HuH-7 (cell line): ENCODE results near the gene ACOT8.
A peak's percentile ranks its signal among the peaks of the same experiment; 100 is the strongest.
"Not testable (repeated sequence)": the region's sequence is repeated elsewhere in the genome, so short reads cannot be mapped to it uniquely, and the experiment has no call there.

Source experiments
- DNase-seq: peaks from one replicate; pipeline ENCODE4 v3.0.0; 2011; ENCODE audit warnings: low spot score

The ACOT8 gene

DNA sequence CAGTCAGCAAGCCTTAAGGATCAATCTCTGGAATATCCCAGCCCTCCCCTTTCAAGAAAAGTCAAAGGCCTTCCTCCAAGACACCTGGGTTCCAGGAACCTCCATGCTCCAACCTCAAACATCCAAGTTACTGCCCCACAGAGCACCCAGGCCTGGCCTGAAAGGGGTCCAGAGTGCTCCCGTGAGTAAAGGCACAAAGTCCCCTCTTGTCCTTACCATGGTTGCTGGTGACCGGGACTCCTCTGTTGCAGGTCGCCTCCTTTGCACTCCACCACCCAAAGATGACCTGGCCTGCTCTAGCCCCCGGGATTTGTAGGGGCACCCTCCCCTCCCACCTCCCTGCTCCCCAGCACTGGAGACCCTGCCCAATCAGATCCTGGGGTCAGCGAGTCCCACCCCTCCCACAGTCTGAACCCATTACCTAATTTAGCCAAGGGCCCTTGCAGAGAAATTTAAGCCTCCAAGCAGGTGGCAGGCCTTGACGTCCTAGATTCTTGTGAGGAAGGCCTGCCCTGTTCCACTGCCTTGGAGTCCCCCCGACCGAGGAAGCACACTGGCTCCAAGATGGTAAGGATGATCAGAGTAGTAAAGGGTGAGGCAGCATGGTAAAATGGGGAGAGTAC lies 30.1 kb downstream of the ACOT8 start, which contains the start of gene TNNC2:
Gene TNNC2 (minus strand): TSS at position 283 of the 623 bp plus-strand sequence. CDS start 64 bp downstream, at position 219.
- no peak for DNase-seq

DNA sequence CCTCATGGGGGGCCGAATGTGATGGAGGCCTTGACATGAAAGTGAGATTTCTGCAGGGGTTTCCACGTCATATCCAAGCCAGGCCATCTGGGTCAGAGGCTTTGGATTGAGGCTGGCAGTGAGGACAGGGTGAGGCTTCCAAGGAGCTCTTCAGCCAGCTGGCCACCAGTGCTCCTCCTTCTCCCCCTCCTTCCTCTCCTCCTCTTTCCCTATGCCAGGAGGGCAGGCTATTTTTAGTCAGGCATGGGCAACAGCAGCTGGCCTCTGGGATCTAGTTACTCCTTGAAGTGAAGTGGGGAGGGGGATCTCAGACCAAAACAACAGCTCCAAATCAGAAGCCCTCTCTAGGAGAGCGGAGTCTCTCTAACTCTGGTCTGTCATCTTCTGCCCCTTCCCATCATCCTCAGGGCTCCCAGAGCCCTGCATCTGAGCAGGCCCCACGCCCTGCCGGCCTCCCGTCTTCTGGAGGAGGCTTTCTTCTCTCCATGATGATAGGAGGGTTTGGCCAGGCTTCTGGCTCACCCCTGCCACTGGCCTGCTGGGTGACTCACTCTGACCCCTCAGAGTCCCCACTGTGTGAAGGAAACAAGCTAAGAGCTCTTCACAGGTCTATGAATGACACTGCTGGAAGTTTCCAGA lies 30.7 kb downstream of the ACOT8 start:
- DNase-seq: no peak

DNA sequence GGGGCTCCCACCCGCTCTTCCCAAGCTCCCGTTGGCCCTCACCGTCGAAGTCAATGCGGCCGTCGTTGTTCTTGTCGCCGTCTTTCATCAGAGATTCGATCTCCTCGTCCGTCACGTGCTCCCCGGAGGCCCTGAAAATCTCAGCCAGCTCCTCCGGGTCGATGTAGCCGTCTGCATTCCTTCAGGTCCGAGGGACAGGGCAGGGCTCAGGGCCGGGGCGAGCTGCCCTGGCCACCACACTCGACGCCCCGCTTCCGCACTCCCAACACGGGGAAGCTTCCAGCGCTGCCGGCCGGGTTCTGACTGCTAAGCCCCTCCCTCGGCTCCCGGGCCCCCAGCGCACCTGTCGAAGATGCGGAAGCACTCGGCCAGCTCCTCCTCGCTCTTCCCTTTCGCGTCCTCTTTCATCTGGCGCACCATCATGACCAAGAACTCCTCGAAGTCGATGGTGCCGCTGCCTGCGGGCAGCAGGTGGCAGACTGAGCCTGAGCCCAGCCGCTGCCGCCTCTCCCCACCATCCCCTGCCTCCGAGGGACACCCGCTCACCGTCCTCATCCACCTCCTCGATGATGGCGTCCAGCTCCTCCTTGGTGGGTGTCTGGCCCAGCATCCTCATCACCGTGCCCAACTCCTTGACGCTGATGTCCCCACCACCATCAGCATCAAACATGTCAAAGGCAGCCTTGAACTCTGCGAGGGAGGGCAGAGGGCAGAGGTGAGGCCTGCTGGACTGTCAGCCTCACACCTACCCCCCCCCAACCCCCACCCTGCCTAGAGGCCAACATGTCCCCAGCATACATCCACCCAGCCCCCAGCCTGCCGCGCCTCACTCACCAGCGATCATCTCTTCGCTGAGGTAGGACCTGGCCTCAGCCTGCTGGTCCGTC lies 33.0 kb downstream of the ACOT8 start:
- DNase-seq: no peak

DNA sequence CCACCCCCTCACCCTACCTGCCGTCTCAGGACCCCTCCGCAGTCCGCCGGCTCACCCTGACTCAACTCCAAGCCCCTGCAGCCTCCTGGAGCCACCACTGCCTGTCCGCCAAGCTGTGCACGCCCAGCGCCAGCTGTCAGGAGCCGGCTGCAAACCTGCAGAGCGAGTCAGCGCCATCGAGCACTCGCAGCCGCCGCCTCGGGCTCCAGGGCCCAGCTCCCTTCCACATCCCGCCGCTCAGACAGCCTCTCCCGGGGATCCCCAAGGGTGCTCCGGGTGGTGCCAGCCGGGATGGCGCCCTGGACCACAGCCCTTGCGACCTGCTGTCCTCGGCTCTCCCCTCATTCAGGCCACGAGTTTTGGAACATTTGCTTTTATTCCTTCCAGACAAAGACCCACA lies 34.3 kb downstream of the ACOT8 start:
- no peak for DNase-seq

DNA sequence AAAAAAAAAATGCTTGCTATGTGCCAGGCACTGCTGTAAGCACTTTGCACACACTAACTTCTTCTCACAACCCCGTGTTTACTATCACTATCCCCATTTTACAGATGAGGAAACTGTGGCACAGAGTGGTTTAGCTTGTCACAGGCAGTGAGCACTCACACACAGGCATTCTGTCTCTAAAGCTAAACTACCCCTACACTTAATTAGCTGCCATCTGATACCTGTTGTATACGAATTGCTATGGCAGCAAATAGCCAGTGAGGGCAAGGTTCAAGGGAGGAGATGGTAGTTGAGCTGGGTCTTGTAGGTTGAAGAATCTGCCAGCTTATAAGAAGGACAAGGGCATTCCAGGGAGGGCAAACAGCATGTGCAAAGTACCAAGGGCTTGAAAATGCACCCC lies 35.2 kb downstream of the ACOT8 start:
- peak; percentile 56 for DNase-seq

DNA sequence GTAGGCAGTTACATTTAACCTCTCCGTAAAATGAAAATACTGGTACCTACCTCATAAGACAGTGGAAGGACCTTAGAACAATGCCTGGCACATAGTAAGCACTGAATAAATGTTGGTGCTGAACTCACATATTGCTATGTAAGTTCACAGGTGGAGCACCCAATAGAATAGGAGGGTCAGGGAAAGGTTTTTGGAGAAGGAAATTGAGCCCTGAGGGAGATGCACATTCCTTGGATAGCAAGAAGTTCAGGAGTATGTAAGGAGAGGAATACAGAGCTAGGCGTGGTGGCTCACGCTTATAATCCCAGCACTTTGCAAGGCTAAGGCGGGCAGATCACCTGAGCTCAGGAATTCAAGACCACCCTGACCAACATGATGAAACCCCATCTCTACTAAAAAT lies 37.7 kb downstream of the ACOT8 start:
- no peak for DNase-seq

DNA sequence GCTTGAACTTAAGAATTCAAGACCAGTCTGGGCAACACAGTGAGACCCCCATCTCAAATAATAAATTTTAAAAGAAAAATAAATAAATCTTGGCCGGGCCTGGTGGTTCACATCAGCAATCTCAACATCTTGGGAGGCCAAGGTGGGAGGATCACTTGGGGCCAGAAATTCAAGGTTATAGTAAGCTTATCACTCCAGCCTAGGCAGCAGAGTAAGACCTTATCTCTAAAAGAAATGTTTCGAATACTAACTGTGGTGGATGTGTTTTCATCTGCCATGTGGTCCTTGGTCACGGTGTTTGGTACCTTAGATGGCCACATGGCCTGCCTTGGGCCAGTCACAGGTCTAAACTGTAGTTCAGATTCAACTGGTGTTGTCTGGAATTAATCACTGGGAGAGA lies 39.0 kb downstream of the ACOT8 start:
- DNase-seq: no peak

DNA sequence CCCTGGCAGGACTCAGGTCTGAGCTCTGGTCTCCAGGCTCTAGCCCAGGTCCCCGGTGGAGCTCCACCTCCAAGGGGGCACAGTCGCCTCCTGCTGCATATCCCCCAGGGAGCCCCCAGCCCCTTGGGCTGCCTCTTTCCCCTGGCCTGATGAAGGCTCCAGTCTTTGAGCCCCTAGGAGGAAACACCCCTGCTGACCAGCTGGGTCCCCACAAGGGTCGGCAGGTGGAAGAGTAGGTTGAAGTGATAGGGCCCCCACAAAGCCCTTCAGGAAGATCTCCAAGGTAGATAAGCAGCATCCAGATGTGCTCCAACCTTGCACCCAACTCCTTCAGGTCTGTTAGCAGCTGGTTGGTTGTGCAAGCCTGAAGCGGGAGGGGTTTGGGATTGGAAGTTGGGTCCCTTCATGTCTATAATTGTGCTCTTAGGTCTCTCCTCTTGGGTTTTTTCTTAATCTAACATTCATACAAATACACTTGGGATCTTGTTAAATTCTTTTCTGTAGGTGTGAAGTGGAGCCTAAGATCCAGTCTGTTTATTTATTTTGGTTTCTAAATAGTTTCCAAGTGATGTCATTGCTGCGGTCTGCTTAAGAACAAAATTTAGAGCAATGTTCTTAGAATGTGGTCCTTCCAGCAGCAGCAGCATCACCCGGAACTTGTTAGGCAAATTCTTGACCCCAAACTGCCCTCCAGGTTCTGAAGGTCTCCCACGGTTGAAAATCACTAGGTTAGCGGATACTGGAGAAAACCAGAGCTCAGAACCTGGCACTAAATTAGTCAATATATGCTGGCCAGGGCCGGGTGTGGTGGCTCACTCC lies 39.6 kb downstream of the ACOT8 start:
- no peak for DNase-seq

DNA sequence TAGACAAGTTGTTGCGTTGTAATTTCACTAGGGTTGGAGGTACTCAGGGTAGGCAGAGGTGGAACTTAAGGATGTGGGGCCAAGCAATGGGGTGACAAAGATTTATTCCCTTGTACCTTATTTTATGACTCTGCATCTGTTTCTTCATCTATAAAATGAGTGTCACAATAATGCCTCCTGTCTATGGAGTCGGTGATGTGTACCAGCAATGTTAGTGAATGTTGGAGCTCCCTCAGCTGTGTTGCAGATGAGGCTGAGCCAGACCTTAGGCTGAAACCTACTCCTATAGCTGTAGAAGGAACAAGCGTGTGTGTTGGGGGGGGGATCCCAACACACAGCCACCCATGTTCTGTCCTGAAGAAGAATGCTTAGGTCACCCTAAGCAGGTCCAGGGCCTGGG lies 40.2 kb downstream of the ACOT8 start:
- no peak for DNase-seq

DNA sequence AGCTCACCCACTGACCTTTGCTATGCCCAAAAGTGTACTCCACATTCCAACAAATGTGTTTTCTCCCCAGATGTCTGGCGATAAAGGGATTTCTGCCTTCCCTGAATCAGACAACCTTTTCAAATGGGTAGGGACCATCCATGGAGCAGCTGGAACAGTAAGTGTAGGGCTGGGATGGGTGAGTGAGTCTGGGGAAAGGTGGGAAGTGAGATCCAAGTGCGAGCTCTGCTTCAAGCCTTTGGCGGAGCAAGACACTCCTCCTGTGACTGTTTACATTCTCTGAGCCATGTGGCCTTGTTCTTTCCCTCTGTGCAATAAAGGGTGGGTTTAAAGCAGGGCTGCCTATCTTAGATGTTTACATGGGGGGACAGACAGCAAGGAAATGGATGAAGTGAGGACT lies 42.9 kb downstream of the ACOT8 start:
- DNase-seq: no peak

DNA sequence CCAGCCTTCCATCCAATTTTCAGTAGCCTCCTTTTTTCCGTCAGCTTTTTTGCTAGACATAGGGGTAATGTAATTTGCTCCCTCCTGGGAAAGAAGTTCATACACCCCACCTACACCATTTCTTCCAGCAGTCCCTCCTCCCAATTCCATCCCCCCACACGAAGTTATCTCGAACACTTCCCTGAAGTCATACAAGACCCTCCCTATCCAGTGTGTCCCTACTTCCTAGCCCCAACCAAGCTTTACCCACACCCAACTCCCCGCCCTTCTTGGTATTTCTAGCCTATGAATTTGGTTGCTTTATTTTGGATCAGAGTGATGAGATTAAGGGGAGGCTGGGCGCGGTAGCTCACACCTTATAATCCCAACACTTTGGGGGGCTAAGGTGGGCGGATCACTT lies 43.7 kb downstream of the ACOT8 start:
- DNase-seq: no peak

DNA sequence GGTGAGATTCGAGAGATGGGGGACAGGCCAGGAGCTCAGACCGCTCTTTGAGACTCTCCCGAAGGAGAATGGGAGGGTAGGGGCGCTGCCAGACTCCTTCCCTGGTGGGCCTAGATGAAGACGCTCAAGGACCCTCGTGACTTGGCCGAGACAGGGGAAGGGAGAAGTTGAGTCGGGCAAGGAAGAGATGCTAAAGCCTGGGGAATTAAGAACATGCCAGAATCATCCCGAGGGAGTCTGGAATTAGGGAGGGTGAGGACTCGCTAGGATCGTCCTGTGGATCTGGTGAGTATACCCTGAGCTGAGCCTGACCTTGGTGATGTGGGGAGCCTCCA lies 44.2 kb downstream of the ACOT8 start:
- DNase-seq: no peak

DNA sequence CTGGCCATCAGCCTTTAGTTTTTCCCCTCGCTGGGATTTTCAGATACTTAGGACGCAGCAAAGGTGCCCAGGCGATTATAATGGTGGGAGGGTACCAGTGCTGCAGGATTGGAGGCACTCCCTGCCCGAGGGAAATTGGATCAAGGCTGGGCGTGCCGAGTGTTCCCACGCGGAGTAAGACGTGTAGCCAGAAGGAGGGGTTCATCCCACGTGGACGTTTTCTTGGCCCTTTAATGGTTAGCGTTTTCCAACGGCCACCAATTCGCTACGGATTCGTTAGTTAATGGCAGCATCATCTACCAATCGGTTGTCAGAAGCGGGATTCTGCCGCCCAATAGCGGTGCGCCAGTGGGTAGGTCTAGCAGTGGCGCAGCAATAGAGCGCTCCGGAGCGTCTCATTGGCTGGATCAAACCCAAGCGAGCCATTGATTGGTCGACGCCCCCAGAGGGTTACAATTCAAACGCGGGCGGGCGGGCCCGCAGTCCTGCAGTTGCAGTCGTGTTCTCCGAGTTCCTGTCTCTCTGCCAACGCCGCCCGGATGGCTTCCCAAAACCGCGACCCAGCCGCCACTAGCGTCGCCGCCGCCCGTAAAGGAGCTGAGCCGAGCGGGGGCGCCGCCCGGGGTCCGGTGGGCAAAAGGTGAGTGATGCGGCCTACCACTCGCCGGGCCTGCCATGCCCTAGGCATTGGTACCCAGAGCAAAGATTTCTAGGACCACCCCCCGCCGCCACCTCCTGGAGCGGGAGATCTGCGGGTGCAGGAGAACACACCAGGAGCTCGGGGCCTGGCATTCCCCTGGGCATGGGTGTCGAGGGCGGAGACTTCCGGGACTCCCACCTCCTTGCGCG lies 44.8 kb downstream of the ACOT8 start, which contains the start of gene UBE2C:
Gene UBE2C (plus strand): TSS at position 488 of the 849 bp plus-strand sequence. CDS start 52 bp downstream, at position 540.
- peak; percentile 100 for DNase-seq

DNA sequence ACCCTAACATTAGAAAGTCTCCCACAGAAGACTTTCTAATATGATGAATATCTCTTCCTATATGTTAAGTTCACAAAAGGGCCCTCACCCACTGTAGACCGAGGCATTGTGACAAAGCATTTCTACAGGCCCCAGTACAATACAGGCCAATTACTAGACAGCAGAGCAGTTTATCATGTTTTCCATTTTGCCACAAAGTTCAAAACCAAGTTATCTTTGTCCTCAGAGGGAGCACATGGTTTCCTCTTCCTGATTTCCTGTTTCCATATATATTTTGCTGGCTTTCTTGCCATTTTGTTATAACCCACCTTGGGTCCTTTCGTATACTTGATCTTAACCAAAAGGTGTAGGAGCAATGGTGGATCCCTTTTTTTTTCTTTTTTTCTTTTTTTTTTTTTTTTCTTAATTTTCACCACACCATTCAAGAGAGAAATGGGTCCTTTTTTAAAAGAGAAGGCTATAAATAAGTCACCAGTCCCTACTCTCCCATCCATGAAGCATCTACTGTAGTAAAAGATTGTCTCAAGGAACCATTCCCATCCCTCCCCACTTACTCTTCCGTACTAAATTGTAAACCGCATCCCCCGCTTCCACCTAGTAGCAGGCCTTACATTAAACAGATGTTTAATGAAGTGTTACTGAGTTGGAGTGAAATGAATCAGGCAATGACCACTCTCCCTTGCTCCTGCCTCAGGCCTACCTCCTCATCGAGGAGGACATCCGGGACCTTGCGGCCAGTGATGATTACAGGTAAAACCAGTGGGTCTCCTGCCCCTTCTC lies 46.8 kb downstream of the ACOT8 start:
- no peak for DNase-seq

DNA sequence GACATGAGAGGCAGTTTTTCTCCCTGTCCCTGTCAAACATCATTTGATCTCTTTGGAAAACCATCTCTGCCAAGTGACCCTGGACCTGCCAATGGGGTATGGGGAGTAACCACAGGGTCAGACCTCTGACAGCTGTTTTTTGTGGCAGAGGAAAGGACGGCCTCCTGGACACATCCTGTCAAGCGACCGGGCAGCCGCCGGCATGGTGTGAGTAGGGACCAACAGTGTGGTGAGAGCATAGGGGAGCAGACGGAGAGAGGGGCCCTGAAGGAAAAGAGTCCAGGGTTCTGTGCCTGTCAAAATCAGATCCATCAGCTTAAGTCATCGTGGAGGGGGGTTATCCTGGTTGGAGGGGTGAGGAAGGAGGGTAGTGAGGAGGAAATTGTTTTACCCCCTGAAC lies 55.3 kb downstream of the ACOT8 start:
- no peak for DNase-seq

DNA sequence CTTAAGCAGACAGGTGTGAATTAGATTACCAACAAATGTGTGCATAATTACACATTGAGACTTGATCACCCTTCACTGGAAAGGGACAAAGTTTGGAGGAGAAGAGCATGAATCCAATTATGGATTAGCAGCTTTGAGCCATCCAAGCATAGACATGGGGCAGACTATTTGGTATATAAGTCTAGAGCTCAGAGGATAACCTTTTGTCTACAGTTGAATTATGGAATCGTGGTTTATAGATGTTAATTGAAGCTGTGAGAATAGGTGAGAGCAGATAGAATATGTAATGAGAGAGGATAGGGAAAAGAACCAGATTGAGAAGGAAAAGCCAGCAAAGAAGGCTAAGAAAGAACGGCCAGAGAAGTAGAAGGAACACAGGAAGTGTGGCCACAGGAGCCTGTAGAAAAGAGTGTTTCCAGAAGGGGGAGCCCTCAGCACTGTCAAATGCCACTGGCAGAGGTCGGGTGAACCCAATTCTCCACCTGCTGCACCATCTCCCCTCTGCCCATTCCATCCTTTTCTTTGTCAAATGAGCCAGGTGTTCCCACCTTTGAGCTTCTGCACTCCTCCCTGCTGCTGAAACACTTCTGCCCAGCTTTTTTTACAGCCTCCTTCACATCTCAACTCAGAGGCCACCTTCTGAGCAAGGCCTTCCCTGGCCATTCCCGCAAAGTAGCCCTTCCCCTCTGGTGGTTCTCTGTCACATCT lies 58.1 kb downstream of the ACOT8 start:
- peak; percentile 73 for DNase-seq

DNA sequence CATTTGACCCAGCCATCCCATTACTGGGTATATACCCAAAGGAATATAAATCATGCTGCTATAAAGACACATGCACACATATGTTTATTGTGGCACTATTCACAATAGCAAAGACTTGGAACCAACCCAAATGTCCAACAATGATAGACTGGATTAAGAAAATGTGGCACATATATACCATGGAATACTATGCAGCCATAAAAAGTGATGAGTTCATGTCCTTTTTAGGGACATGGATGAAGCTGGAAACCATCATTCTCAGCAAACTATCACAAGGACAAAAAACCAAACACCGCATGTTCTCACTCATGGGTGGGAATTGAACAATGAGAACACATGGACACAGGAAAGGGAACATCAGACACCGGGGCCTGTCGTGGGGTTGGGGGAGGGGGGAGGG lies 59.2 kb downstream of the ACOT8 start:
- not testable (repeated sequence) for DNase-seq

DNA sequence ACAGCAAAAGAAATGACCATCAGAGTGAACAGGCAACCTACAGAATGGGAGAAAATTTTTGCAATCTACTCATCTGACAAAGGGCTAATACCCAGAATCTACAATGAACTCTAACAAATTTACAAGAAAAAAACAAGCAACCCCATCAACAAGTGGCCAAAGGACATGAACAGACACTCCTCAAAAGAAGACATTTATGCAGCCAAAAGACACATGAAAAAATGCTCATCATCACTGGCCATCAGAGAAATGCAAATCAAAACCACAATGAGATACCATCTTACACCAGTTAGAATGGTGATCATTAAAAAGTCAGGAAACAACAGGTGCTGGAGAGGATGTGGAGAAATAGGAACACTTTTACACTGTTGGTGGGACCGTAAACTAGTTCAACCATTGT lies 59.7 kb downstream of the ACOT8 start:
- not testable (repeated sequence) for DNase-seq

DNA sequence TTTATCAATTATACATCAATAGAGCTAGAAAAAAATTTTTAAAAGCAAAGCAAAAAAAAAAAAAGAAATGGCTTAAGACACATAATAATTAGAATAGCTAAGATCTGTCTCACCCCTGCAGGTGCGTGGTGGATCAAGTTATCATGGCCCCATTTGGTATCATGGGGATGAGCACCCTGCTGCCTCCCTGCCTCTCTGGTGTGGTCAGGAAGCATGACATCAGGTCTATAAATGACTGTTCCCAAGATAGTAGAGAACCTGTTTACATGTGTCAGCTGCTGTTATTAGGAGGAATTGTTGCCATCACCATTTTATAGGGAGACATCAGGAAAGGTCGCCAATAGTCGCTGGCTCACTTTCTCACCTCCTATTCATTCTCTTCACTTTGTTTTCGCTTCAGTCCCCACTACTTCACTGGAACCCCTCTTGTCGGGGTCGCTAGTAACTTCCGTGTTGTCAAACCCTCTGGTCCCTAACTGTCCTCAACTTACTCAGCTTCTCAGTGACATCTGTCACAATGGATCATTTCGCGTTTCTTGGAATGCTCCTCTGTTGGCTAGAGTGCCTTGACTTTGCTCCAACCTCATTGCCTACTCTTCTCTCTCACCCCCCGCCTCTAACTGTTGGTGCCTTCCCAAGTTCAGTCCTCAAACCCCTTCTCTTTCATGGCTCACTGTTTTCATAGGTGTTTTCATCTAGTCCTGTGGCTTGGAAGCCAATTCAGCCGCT lies 60.7 kb downstream of the ACOT8 start:
- DNase-seq: no peak
